Mucosa of descending colon (tissue), 3 donors: Measurements from ENCODE around the gene GRB10. TPM values are rescaled to one million over a fixed set of nuclear protein-coding genes. Genes with fewer than 3 reads are reported as not detected.

ENCODE experiments used
- ATAC-seq: fragments of 200-7000 bp; cut with Tn5 transposase; one replicate; pipeline ENCODE4 v1.9.1; 2020; ENCODE audit warnings: mild to moderate bottlenecking, moderate library complexity
- DNase-seq, 3 donors: peaks; one replicate each; pipeline ENCODE4 v3.0.0-alpha.2; 2020
- H3K36me3 ChIP-seq: fragments of 200-600 bp; one replicate; pipeline ENCODE4 v1.8.0; 2021; ENCODE audit warnings: low read depth, mild to moderate bottlenecking
- H3K4me1 ChIP-seq: fragments of 200-600 bp; one replicate; pipeline ENCODE4 v1.8.0; 2021; ENCODE audit warnings: low read depth, mild to moderate bottlenecking
- H3K4me3 ChIP-seq: fragments of 200-600 bp; one replicate; pipeline ENCODE4 v1.8.0; 2021; ENCODE audit warnings: mild to moderate bottlenecking
- H3K9me3 ChIP-seq: fragments of 200-600 bp; one replicate; pipeline ENCODE4 v1.8.0; 2021; ENCODE audit warnings: mild to moderate bottlenecking
- intact Hi-C, 2 donors: fragments of 100-400 bp; cut with DNase I in 1 of 2; cut with micrococcal nuclease in 1 of 2; formaldehyde crosslinking; loops; one replicate each; pipeline versions ENCODE4 v1.11.0 to v1.11.1; 2022; cut with DNase I, micrococcal nuclease
- total RNA-seq, 3 donors: library from RNA; stranded (reverse); fragmentation: NEBNext Ultra II Directional in 2 of 3; extraction: Animal tissue kit (Norgen Biotek cat#: 25700) in 2 of 3; gene quantifications; one replicate each; pipeline versions ENCODE4 v1.2.1 to v1.2.4, GENCODE V29; 2021 to 2023
- TF ChIP-seq, protein P1 (sequence below): fragments of 200-600 bp; IDR thresholded peaks from one replicate; pipeline ENCODE4 v1.8.0; 2022; ENCODE audit warnings: antibody characterized with exemption, mild to moderate bottlenecking
- donor health status: DM: no; HTN: no; CAD: no; lungs with moderate emphysema.
- donor health status: DM: no; HTN: no; CAD: no.
- donor health status: DM: no; HTN: yes; CAD: no.

GRB10 gene
- total RNA-seq, 3 donors from 2014 or later, result 9.4 to 56.8 (median 13.0) TPM

- intact Hi-C loops, result no loop called here
- DNase-seq (no peak), ATAC-seq (no peak)
- H3K4me3 ChIP-seq, result no peak overlapping the region
- no peaks in the 10 kb centered on the region for H3K4me1 ChIP-seq
- H3K36me3 ChIP-seq, result no peaks in the 10 kb centered on the region
- TF ChIP-seq, protein P1, sequence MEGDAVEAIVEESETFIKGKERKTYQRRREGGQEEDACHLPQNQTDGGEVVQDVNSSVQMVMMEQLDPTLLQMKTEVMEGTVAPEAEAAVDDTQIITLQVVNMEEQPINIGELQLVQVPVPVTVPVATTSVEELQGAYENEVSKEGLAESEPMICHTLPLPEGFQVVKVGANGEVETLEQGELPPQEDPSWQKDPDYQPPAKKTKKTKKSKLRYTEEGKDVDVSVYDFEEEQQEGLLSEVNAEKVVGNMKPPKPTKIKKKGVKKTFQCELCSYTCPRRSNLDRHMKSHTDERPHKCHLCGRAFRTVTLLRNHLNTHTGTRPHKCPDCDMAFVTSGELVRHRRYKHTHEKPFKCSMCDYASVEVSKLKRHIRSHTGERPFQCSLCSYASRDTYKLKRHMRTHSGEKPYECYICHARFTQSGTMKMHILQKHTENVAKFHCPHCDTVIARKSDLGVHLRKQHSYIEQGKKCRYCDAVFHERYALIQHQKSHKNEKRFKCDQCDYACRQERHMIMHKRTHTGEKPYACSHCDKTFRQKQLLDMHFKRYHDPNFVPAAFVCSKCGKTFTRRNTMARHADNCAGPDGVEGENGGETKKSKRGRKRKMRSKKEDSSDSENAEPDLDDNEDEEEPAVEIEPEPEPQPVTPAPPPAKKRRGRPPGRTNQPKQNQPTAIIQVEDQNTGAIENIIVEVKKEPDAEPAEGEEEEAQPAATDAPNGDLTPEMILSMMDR, result no peak
- H3K9me3 ChIP-seq, result no peaks in the 10 kb centered on the region
Observed at GRCh38 chr7:50781381-50782293, 1.1 kb downstream of the GRB10 start.

DNA sequence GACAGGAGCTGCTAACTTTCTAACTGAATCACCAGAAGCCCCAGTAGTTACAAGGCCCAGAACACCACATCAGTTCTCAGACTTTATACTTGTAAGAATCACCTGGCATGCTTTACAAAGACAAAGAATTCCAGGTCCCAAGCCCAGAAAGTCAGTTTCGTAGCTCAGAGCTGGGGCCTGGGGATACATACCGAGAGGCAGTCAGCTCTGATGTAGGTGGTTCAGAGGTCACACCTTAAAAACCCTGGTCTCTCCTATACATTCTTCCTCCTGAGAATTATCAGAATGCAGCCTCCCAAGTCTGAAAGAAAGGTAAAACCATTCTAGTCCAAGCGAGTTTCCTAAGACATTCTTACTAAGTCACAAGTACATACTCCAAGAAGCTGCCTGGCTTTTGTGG lies 2.3 kb downstream of the GRB10 start:
- no peaks in the 10 kb centered on the region for H3K9me3 ChIP-seq
- no peaks in the 10 kb centered on the region for H3K4me1 ChIP-seq
- H3K36me3 ChIP-seq, result no peaks in the 10 kb centered on the region
- TF ChIP-seq, protein P1, result no peak
- DNase-seq (no peak), ATAC-seq (no peak)
- no peak overlapping the region for H3K4me3 ChIP-seq
- intact Hi-C loops, result no loop called here

GRCh38 chr7:50779427-50779826 lies 3.3 kb downstream of the GRB10 start:
- DNase-seq (no peak), ATAC-seq (no peak)
- no peaks in the 10 kb centered on the region for H3K9me3 ChIP-seq
- intact Hi-C loops, result no loop called here
- H3K36me3 ChIP-seq, result no peaks in the 10 kb centered on the region
- no peaks in the 10 kb centered on the region for H3K4me1 ChIP-seq
- TF ChIP-seq, protein P1, result no peak
- no peak overlapping the region for H3K4me3 ChIP-seq

DNA sequence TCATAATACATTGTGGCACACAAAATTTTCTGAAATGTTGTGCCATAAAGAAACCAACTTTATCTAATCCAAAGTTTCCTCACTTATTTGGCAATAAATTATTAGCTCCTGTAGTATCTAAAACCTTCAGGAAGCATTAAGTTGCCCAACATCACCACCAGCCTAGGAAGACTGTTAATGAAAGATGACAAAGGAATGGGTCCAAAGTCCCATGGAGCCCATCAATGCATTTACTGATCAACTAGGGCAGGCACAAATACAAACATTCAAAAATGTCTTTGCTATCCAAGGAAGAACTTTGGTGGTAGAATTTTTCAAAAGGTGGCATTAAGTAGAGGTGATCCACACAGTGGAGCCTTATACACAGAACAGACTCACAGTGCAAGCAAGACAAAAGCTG lies 4.5 kb downstream of the GRB10 start:
- intact Hi-C loops, result no loop called here
- DNase-seq, result no peak
- Histone ChIP-seq H3K9me3 (no peaks in the 10 kb centered on the region), H3K4me1 (no peaks in the 10 kb centered on the region), H3K36me3 (no peaks in the 10 kb centered on the region), H3K4me3 (no peak overlapping the region)
- TF ChIP-seq, protein P1, result no peak
- no peak for ATAC-seq

DNA sequence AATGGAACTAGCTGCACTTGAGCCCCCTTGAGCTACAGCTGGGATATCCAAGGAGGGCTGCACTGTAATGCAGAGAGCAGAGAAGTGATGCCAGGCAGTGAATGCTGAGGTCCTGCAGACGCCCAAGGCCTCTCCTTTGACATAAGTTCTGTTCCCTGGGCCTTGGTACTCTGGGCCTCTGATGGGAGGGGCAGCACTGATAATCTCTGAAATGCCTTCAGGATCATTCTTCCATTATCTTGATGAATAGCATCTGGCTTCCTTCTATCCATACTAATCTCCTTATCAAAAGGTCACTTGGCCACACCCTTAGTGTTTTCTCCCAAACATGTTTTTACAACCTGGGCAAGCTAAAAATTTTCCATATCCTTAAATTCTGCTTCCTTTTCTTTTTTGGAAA lies 6.9 kb downstream of the GRB10 start:
- Histone ChIP-seq H3K36me3 (no peaks in the 10 kb centered on the region), H3K9me3 (no peaks in the 10 kb centered on the region), H3K4me1 (no peaks in the 10 kb centered on the region), H3K4me3 (no peak overlapping the region)
- no peak for ATAC-seq
- no peak for DNase-seq
- TF ChIP-seq, protein P1, result no peak
- intact Hi-C loops, result no loop called here
